Fibroblast of lung (primary cell): ENCODE measurements around the gene FHOD3. TPM values are rescaled to one million over a fixed set of nuclear protein-coding genes. Genes with fewer than 3 reads are reported as not detected.

ENCODE experiments used
- DNase-seq, 2 donors: peaks; one replicate each; pipeline versions ENCODE4 v3.0.0 to v3.0.0-alpha.2; 2010; ENCODE audit warnings: low read depth in 2 of 2
- H2AFZ ChIP-seq: 2 replicates; pipeline ENCODE4 v1.5.1; 2012; ENCODE audit warnings: low read length, control low read depth, inconsistent platforms
- H3K27ac ChIP-seq: 2 replicates; pipeline ENCODE4 v1.5.1; 2011; ENCODE audit warnings: low read length, control low read depth; ENCODE audit not compliant: insufficient read depth
- H3K27me3 ChIP-seq: 2 replicates; pipeline ENCODE4 v1.5.1; 2011; ENCODE audit warnings: mild to moderate bottlenecking, low read length; ENCODE audit not compliant: control insufficient read depth, insufficient read depth
- H3K36me3 ChIP-seq: 2 replicates; pipeline ENCODE4 v1.5.1; 2011; ENCODE audit warnings: low read length; ENCODE audit not compliant: control insufficient read depth, insufficient read depth
- H3K4me1 ChIP-seq: 2 replicates; pipeline ENCODE4 v1.5.1; 2011; ENCODE audit warnings: low read length; ENCODE audit not compliant: control insufficient read depth, insufficient read depth; ENCODE audit errors: extremely low read depth
- H3K4me2 ChIP-seq: 2 replicates; pipeline ENCODE4 v1.5.1; 2011; ENCODE audit warnings: low read length, control low read depth; ENCODE audit not compliant: insufficient read depth; ENCODE audit errors: extremely low read depth
- H3K4me3 ChIP-seq, 4 experiments: fragments of 200-600 bp in 1 of 4; sonication (generic) in 1 of 4; replicated peaks in 1 of 4; 2 replicates each; pipeline ENCODE4 v1.5.1; 2011 to 2016; ENCODE audit warnings: low read length in 4 of 4, low read depth in 3 of 4, mild to moderate bottlenecking in 3 of 4, control low read depth in 2 of 4, inconsistent platforms in 1 of 4, mixed read lengths in 1 of 4; ENCODE audit not compliant: insufficient read depth in 1 of 4; ENCODE audit errors: control extremely low read depth in 1 of 4
- H3K79me2 ChIP-seq: 2 replicates; pipeline ENCODE4 v1.5.1; 2012; ENCODE audit warnings: mild to moderate bottlenecking, low read length, inconsistent platforms; ENCODE audit not compliant: control insufficient read depth, insufficient read depth
- H3K9ac ChIP-seq: 2 replicates; pipeline ENCODE4 v1.5.1; 2011; ENCODE audit warnings: mild to moderate bottlenecking, low read length, control low read depth; ENCODE audit not compliant: insufficient read depth
- H3K9me3 ChIP-seq: 2 replicates; pipeline ENCODE4 v1.5.1; 2012; ENCODE audit warnings: low read depth, low read length; ENCODE audit not compliant: control insufficient read depth, insufficient read depth
- H4K20me1 ChIP-seq: 2 replicates; pipeline ENCODE4 v1.5.1; 2011; ENCODE audit warnings: low read length; ENCODE audit not compliant: control insufficient read depth, insufficient read depth; ENCODE audit errors: extremely low read depth
- EZH2 ChIP-seq: IDR thresholded peaks from 2 replicates; pipeline ENCODE4 v1.5.1; 2012; ENCODE audit warnings: low read length, control low read depth, mild to moderate bottlenecking; ENCODE audit errors: missing control alignments
- polyA plus RNA-seq, 2 donors: library from polyadenylated mRNA; depleted of rRNA in 1 of 2; stranded (reverse) in 1 of 2; unstranded in 1 of 2; fragments of >200 nt; gene quantifications; 2 replicates each; pipeline ENCODE4 v1.2.1, GENCODE V29; 2011 to 2012; ENCODE audit warnings: missing spikeins in 1 of 2
- total RNA-seq: library from RNA; depleted of rRNA; stranded (reverse); fragments of >200 nt; gene quantifications from 2 replicates; pipeline ENCODE4 v1.2.1, GENCODE V29; 2014
- TF ChIP-seq, protein P1 (sequence below), 2 donors: IDR thresholded peaks in 1 of 2; conservative IDR thresholded peaks in 1 of 2; 1 replicate in 1 of 2; 2 replicates in 1 of 2; pipeline ENCODE4 v1.5.1; 2011 to 2012; ENCODE audit warnings: low read length in 2 of 2, control low read depth in 1 of 2, inconsistent platforms in 1 of 2, low read depth in 1 of 2, mild to moderate bottlenecking in 1 of 2

Gene FHOD3
- total and polyA plus RNA-seq, 2 donors (not counting 1 experiment from before 2014, with no cell fraction given), result 16.1 to 28.2 TPM

DNA sequence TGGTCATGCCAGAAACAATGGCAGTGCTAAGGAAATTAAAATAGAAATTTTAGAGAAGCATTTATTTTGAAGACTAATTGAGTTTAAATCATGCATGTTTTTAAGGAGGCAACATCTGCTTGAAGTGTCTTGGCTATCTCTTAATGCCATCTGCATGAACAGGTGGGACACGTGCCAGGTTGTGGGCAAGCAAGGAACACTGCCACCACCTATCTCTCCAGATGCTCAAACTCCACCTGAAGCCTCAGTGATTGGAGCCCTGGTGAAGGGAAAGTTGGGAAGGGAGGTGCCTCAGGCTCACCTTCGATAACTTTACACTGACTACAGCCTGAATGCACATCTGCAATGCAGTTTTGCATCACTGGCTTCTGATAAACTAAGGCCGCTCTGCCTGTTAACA is 439.8 kb downstream of the FHOD3 start:
- Histone ChIP-seq H3K27ac (no peak overlapping the region), H3K9me3 (no peaks in the 10 kb centered on the region), H2AFZ (no peak overlapping the region), H3K4me3 (no peak overlapping the region), H3K79me2 (no peaks in the 10 kb centered on the region), H3K4me2 (no peak overlapping the region), H3K27me3 (no peaks in the 10 kb centered on the region), H4K20me1 (no peaks in the 10 kb centered on the region), H3K9ac (no peak overlapping the region), H3K4me1 (no peaks in the 10 kb centered on the region), H3K36me3 (no peaks in the 10 kb centered on the region)
- TF ChIP-seq, protein P1, sequence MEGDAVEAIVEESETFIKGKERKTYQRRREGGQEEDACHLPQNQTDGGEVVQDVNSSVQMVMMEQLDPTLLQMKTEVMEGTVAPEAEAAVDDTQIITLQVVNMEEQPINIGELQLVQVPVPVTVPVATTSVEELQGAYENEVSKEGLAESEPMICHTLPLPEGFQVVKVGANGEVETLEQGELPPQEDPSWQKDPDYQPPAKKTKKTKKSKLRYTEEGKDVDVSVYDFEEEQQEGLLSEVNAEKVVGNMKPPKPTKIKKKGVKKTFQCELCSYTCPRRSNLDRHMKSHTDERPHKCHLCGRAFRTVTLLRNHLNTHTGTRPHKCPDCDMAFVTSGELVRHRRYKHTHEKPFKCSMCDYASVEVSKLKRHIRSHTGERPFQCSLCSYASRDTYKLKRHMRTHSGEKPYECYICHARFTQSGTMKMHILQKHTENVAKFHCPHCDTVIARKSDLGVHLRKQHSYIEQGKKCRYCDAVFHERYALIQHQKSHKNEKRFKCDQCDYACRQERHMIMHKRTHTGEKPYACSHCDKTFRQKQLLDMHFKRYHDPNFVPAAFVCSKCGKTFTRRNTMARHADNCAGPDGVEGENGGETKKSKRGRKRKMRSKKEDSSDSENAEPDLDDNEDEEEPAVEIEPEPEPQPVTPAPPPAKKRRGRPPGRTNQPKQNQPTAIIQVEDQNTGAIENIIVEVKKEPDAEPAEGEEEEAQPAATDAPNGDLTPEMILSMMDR (conservative IDR thresholded peaks at IDR 0.05 in 1 of 2, IDR thresholded peaks at IDR 0.05 in 1 of 2; ENCODE audit: low read depth in 1 of 2, low read length in 2 of 2), result no peak
- no peak for TF ChIP-seq EZH2
- no peak for DNase-seq

DNA sequence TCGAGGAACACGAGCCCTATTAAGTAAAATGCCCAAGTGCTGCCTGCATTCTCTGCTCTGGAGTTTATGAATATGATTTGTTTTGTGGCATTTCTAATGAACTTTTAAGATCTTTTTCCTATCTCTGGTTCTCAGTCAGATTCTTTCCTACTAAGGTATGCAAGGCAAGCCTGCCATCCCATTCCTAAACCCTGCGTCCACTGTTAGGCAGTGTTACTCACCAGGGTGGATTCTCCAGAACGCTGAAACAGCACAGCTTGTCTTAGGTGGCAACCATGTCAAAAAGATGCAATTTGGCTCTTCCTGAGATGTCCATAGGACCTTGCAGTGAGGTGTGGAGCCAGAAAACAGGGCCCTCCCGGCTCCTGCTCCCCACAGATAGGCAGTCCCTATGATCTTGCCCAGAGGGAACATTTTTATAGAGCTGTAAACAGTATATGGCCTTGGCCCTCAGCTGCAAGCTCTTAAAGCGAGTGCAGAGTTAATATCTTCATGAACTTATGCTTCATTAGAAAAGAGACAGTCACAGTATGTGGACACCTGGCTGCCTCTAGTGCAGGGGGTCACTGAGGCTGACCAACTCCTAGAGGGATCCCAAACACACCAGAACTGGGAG is 446.9 kb downstream of the FHOD3 start:
- Histone ChIP-seq H3K27me3 (no peaks in the 10 kb centered on the region), H4K20me1 (no peaks in the 10 kb centered on the region), H3K36me3 (no peaks in the 10 kb centered on the region), H2AFZ (no peak overlapping the region), H3K27ac (no peak overlapping the region), H3K4me3 (no peak overlapping the region), H3K9me3 (no peaks in the 10 kb centered on the region), H3K9ac (no peak overlapping the region), H3K4me1 (no peaks in the 10 kb centered on the region), H3K79me2 (no peaks in the 10 kb centered on the region), H3K4me2 (no peak overlapping the region)
- no peak for TF ChIP-seq EZH2
- TF ChIP-seq, protein P1 (conservative IDR thresholded peaks at IDR 0.05 in 1 of 2, IDR thresholded peaks at IDR 0.05 in 1 of 2; ENCODE audit: low read depth in 1 of 2, low read length in 2 of 2), result no peak
- DNase-seq, result peak in 1 of 2 donors; percentile 82

DNA sequence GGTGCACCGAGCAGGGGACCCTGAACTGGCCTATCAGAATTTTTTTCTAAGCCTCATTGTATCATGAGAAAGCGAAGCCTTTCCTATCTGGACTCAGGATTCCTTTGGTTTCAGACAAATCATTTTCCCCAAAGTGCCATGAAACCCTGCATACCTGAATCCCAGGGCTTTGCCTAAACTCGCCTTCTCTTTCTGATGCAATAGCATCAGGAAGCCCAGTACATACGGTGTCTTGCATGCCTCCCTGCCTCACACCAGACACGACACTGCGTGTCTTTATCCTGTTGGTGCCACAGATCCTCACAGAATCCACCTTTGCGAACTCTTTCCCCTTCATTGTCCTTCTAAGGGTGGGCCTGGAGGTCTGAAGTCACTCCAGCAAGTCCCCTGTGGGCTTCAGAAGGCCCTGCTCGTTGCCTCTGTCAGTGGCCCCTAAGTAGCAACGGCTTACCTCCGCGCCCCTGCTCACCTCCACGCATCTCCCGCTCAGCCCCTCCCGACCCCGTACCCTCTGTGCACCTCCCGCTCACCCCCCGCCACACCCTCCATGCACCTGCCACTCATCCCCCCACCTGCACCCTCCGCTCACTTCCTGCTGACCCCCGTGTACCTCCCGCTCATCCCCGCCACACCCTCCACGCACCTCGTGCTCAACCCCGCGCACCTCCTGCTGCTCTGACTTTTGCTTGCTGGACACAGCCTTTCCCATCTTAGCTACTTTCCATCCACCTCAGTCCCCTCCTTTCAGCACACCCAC is 447.9 kb downstream of the FHOD3 start:
- Histone ChIP-seq H3K79me2 (no peaks in the 10 kb centered on the region), H3K4me1 (no peaks in the 10 kb centered on the region), H3K4me2 (no peak overlapping the region), H3K9ac (no peak overlapping the region), H2AFZ (no peak overlapping the region), H3K36me3 (no peaks in the 10 kb centered on the region), H3K9me3 (no peaks in the 10 kb centered on the region), H3K4me3 (no peak overlapping the region), H3K27me3 (no peaks in the 10 kb centered on the region), H3K27ac (no peak overlapping the region), H4K20me1 (no peaks in the 10 kb centered on the region)
- no peak for DNase-seq
- TF ChIP-seq EZH2, result no peak
- TF ChIP-seq, protein P1 (conservative IDR thresholded peaks at IDR 0.05 in 1 of 2, IDR thresholded peaks at IDR 0.05 in 1 of 2; ENCODE audit: low read depth in 1 of 2, low read length in 2 of 2), result no peak
